Stimulated activated CD8-positive, alpha-beta memory T cell treated with anti-CD3 and anti-CD28 coated beads, Interleukin-7, amount 100 ng/mL, for 1 hour (primary cell): Measurements from ENCODE around the gene DNASE1L2.

ENCODE experiments used
- DNase-seq, 2 donors: peaks; one replicate each; pipeline ENCODE4 v3.0.0-alpha.2; 2020; ENCODE audit warnings: low read depth in 2 of 2

Gene DNASE1L2

DNA sequence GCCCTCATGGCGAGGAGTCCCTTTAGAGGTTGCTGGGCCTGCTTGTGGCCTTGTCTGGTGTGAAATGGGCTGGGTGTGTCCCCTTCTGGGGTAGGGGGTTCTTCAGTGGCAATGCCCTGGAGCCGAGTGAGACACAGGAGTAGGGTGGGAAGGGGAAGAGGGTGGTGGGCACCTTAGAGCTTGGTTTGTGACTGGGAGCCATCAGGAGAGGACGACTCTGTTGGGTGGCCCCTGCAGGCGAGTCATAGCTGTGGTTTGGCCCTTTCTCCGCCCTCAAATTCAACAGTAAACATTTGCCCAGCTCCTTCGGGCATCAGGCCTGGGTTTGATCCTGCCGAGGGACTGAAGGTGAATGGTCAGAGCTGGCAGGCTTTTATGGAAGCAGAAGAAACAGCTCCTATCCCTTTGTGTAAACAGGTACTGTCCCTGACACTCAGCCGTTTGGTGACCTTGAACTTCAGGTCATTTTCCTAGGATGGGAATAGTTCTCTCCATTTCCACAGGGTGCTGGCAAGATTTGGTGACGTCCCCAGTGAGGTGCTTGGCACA, 9.9 kb upstream of the DNASE1L2 start:
- no peak for DNase-seq

DNA sequence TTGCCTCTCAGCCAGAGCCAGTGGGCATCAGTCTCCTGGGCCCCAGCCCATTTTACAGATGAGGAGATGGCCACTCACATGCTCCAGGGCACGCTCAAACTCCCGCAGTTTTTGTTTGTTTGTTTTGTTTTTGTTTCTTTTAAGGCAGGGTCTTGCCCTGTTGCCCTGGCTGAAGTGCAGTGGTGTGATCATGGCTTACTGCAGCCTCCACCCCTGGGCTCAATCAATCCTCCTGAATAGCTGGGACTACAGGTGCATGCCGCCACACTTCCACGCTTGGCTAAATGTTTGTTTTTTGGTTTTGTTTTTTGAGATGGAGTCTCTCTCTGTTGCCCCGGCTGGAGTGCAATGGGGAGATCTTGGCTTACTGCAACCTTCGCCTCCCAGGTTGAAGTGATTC, 9.3 kb upstream of the DNASE1L2 start:
- DNase-seq = no peak

- no peak for DNase-seq
Measured at GRCh38 chr16:2228161-2228824, 8.0 kb upstream of the DNASE1L2 start.

GRCh38 chr16:2229091-2229490, 7.2 kb upstream of the DNASE1L2 start:
- no peak for DNase-seq

DNA sequence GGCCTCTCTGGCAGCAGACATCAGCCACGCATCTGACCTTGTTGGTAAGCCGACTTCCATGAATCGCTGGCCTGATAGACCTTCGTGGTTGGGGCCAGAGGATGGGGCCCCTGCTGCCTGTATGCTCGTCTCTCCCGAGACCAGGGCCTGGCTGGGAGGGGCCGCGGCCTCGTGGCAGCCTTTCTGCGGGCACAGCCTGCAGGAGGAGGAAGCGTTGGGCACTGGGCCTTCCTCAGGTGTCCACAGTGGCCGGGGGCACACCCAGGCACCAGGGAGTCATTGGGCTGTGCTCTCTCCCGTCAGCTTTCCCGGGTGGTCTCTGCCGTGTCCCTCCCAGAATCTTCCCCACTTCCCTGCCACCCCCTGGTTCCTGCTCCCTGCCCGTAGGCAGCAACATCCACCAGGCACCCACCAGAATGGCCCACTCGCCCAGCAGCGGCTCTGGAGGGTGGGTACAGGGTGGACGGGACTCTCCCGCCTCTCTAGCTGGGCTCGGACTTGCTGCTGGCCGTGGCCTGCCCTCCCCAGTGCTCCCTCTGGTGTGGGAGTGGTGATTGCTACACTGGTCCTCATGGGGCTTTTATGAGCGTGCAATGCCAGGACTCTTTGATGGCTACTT, 6.5 kb upstream of the DNASE1L2 start:
- no peak for DNase-seq

- DNase-seq = no peak
Measured at GRCh38 chr16:2230376-2230775, 5.9 kb upstream of the DNASE1L2 start.

GRCh38 chr16:2231016-2231931, 5.0 kb upstream of the DNASE1L2 start:
- no peak for DNase-seq

DNA sequence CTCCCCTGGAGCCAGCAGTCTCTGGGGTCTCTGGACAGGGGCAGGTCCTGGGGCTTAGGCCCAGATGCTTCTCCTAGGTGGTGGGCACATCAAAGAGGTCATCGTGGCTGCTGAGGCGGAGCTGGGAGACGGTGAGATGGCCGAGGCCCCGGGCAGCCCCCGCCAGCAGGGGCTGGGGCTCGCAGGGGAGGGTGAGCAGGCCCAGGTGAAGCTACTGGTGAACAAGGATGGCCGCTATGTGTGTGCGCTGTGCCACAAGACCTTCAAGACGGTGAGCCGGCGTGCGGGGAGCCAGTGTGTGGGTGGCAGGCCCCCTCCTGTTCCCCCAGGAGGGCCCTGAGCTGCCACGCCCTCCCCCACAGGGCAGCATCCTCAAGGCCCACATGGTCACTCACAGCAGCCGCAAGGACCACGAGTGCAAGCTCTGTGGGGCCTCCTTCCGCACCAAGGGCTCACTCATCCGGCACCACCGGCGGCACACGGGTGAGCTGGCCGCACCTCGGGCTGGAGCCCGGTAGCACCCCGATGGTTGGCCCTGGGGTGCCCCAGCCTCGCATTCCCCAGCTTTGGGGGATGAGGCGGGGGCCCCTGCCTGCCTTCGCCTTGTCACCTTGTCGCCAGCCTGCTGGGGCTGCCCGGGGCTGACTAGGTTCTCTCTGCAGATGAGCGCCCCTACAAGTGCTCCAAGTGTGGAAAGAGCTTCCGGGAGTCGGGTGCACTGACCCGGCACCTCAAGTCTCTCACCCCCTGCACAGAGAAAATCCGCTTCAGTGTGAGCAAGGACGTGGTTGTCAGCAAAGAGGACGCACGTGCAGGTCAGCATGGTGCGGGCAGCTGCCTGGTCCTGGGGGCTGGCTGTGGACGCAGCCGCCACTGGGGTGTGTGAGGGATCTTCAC, 3.9 kb upstream of the DNASE1L2 start:
- no peak for DNase-seq

DNA sequence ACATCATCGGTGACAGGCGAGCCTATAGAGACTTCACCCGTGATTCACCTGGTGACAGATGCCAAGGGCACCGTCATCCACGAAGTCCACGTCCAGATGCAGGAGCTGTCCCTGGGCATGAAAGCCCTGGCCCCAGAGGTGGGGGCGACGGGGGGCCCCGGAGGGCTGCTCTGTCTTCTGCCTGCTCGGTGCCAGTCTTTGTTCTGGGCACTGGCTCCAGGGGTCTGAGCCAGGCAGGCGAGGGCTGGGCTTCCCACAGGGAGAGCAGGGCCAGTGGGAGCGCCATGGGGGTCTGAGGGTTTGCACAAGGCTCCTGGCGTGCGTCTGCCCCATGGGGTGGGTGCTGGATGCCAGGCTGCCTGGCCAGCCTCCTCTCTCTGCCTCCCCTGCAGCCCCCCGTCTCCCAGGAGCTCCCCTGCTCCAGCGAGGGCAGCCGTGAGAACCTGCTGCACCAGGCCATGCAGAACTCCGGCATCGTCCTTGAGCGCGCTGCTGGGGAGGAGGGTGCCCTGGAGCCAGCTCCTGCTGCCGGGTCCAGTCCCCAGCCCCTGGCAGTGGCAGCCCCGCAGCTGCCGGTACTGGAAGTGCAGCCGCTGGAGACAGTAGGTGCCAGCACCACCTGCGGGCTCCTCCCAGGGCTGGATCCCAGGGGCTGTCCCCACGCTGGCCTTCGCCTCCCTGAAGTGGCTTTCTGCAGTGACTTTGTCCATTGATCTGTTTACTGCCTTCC, 3.0 kb upstream of the DNASE1L2 start:
- no peak for DNase-seq

GRCh38 chr16:2233872-2234812, 2.1 kb upstream of the DNASE1L2 start:
- no peak for DNase-seq

- DNase-seq = no peak
Measured at GRCh38 chr16:2234813-2235170, 1.5 kb upstream of the DNASE1L2 start.

GRCh38 chr16:2235234-2235651, 1.0 kb upstream of the DNASE1L2 start:
- DNase-seq = no peak

DNA sequence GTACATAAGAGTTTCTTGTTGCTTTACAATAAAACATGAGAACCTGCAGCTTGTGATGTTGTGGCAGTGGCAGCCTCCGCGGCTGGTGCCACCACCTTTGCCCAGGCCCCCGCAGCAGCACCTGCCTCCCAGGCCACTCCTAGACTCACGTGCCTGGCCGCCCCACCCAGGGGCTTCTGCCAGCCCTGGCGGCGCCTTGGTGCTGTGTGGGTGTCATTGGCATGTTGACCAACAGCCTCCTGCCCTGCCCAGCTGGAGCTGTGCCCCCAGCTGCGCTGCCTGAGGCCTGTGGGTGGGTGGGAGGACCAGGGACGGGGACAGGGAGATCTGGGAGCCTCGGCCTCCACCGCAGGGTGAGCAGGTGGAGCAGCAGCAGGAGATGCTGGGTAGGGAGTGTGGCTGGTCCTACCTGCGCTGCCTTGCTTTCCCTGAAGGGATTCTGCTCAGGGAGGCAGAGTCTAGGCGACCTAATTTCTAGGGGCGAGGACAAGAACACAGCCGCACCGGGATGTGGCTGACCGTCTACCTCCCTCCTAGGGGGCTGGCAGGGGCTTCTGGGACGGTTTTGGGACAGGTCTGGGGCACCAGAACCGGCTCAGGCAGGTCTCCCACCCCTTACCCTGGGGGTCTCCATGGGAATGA, 428 bp upstream of the DNASE1L2 start:
- no peak for DNase-seq

DNA sequence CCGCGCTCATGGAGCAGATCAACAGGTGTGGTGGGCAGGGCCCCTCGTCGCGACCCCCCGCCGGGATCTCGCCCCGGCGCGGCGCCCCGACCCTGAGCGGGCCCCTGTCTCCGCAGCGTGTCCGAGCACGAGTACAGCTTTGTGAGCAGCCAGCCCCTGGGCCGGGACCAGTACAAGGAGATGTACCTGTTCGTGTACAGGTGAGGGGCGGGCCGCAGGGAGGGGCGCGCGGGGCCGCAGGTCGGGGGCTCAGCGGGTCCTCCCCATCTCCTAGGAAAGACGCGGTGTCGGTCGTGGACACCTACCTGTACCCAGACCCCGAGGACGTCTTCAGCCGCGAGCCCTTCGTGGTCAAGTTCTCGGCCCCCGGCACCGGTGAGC, 848 bp downstream of the DNASE1L2 start:
- no peak for DNase-seq

- DNase-seq = no peak
Measured at GRCh38 chr16:2237493-2238149, 1.4 kb downstream of the DNASE1L2 start.

- no peak for DNase-seq
Measured at GRCh38 chr16:2238150-2238837, 2.0 kb downstream of the DNASE1L2 start.

GRCh38 chr16:2238838-2239675, 2.8 kb downstream of the DNASE1L2 start:
- no peak for DNase-seq
